HG03103 (cell line): ENCODE data around the gene RHO.
"Not testable (repeated sequence)": the region's sequence is repeated elsewhere in the genome, so short reads cannot be mapped to it uniquely, and the experiment has no call there.

Experiments
- ATAC-seq: cut with Tn5 transposase; IDR thresholded peaks from one replicate; pipeline ENCODE4 v1.9.1; 2021; ENCODE audit warnings: low read depth; ENCODE audit not compliant: unreplicated experiment

RHO gene

GRCh38 chr3:129498603-129499488, 29.6 kb upstream of the RHO start:
- ATAC-seq = not testable (repeated sequence)

GRCh38 chr3:129499604-129500333, 28.7 kb upstream of the RHO start:
- not testable (repeated sequence) for ATAC-seq

GRCh38 chr3:129500334-129500658, 28.1 kb upstream of the RHO start:
- no peak for ATAC-seq

- no peak for ATAC-seq
These were observed 26.8 kb upstream of the RHO start for GRCh38 chr3:129501630-129502029.

GRCh38 chr3:129502641-129503408, 25.6 kb upstream of the RHO start:
- ATAC-seq = no peak

- ATAC-seq = no peak
These were observed 24.8 kb upstream of the RHO start for GRCh38 chr3:129503471-129504291.

GRCh38 chr3:129504471-129505100, 23.9 kb upstream of the RHO start:
- no peak for ATAC-seq

GRCh38 chr3:129505341-129505740, 23.1 kb upstream of the RHO start:
- no peak for ATAC-seq

GRCh38 chr3:129506231-129506742, 22.2 kb upstream of the RHO start:
- no peak for ATAC-seq

GRCh38 chr3:129507181-129507831, 21.1 kb upstream of the RHO start:
- no peak for ATAC-seq

GRCh38 chr3:129512595-129512994, 15.8 kb upstream of the RHO start:
- no peak for ATAC-seq

- no peak for ATAC-seq
These were observed 14.7 kb upstream of the RHO start for GRCh38 chr3:129513705-129514104.

GRCh38 chr3:129514110-129514509, 14.3 kb upstream of the RHO start:
- no peak for ATAC-seq

GRCh38 chr3:129514563-129514962, 13.9 kb upstream of the RHO start:
- ATAC-seq = no peak

- ATAC-seq = not testable (repeated sequence)
These were observed 13.2 kb upstream of the RHO start for GRCh38 chr3:129515108-129515820.

GRCh38 chr3:129515821-129516432, 12.5 kb upstream of the RHO start:
- not testable (repeated sequence) for ATAC-seq

- ATAC-seq = no peak
These were observed 10.9 kb upstream of the RHO start for GRCh38 chr3:129517516-129517915.

GRCh38 chr3:129518038-129518561, 10.3 kb upstream of the RHO start:
- no peak for ATAC-seq
